Hematopoietic multipotent progenitor cell treated with erythropoietin and hydrocortisone succinate and interleukin-3 and kit ligand, for 4 days (in vitro differentiated cells): Measurements from ENCODE around the gene PORCN.
A peak's percentile ranks its signal among the peaks of the same experiment; 100 is the strongest.

ENCODE experiments used
- DNase-seq: peaks from one replicate; pipeline ENCODE4 v3.0.0-alpha.2; 2015

Gene PORCN

DNA sequence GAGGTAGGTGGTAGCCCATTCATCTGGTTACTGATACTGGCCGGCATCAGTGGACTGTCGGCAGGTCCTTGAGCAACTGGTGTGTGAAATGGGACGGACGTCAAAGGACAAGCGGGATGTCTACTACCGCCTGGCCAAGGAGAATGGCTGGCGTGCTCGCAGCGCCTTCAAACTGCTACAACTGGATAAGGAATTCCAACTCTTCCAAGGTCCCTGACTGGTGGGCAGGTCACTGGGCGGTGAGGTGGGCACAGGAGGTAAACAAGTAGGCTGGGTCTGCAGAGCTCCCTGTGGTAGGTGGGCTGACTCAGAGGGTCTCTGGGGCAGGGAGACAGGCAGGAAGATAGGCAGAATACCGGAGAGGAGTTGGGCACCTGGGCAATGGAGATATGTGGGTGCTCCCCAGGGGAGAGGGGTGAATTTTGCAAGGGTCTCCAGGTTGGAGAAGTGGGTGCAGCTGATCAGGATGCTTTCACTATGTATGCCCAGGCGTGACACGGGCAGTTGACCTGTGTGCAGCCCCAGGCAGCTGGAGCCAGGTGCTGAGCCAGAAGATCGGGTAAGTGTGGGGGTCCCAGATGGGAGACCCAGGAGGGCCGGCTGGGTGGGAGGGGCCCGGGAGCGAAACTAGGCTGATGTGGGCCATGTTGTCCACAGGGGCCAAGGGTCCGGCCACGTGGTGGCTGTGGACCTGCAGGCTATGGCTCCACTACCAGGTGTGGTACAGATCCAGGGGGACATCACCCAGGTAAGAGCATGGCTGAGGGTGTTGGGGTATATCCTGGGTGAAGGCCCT, 30.6 kb upstream of the PORCN start:
- no peak for DNase-seq

GRCh38 chrX:48478806-48479205, 30.0 kb upstream of the PORCN start:
- DNase-seq: no peak

- no peak for DNase-seq
These were observed 28.6 kb upstream of the PORCN start for GRCh38 chrX:48480142-48480541.

DNA sequence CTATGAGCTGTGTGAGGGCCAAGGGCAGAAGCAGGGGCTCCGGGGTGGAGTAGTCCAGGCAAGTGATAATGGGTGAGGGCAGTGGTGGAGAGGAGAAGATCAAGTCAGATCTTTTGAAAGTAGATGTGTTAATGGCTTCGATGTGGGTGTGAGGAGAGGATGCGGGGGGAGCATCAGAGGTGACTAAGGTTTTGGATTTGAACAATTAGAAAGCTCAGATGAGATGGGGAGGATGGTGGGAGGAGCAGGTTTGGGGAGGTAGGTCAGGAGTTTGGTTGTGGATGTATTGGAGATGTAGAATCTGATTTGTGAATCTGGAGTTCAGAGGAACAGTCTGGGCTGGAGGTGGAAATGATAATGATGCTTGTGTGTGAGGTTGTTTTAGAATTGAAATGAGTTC, 28.2 kb upstream of the PORCN start:
- no peak for DNase-seq

- DNase-seq: no peak
These were observed 26.3 kb upstream of the PORCN start for GRCh38 chrX:48482526-48482925.

DNA sequence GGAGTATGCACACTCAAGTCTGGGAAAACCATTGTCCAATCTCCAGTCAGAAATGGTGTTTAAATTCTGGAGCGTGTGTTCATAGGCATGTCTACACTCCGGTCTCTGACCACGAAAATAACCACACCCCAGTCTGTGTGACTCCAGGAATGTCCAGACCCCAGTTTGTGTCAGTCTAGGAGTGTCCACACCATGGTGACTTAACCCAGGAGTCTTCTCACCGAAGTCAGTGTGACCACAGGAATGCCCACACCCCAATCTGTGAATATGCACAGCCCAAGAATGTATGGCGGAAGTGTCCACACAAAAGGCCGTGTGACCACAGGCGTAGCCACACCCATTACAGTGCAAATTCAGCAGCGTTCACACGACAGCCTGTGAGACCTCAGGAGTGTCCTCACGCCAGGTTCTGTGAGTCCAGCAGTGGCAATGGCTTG, 21.4 kb upstream of the PORCN start:
- peak; percentile 52 for DNase-seq

GRCh38 chrX:48488034-48488433, 20.8 kb upstream of the PORCN start:
- DNase-seq: no peak

DNA sequence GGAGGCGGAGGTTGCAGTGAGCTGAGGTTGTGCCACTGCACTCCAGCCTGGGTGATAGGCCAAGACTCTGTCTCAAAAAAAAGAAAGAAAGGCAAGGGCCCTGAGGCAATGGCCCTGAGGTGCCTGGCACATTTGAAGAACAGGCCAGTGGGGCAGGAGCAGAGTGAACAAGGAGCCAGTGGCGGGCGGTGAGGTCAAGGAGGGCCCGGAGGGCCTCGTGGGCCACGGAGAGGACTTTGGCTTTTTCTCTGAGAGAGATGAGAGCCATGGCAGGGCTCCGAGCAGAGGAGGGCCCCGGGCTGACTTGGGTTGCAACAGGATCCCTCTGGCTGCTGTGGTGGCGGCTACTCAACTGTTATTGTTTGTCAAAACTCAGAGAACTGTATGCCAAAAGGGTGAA, 19.5 kb upstream of the PORCN start:
- no peak for DNase-seq

- DNase-seq: no peak
These were observed 18.9 kb upstream of the PORCN start for GRCh38 chrX:48489892-48490291.

- no peak for DNase-seq
These were observed 18.1 kb upstream of the PORCN start for GRCh38 chrX:48490661-48491060.

- no peak for DNase-seq
These were observed 17.0 kb upstream of the PORCN start for GRCh38 chrX:48491809-48492208.

- DNase-seq: peak; percentile 18
These were observed 16.4 kb upstream of the PORCN start for GRCh38 chrX:48492293-48492910.

DNA sequence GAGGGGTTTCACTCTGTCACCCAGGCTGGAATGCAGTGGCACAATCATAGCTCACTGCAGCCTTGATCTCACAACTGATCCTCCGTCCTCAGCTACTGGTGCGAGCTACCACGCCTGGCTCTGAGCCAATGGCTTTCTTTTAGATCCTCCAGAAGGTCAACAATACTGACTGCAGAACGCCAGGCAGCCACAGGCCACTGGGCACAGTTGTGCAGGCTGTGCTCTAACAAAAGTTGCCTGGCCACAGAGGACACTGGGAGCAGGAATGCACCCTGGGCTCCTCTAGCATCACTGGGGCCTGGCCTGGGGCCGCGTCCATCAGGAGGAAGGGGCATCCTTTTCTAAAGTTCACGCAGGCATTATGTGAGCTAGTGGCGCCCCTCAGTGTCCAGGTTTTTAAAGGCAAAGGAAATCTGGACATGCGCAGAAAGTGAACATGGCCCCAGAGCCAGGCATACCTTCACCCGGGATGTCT, 14.9 kb upstream of the PORCN start:
- DNase-seq: peak; percentile 57

- DNase-seq: no peak
These were observed 12.1 kb upstream of the PORCN start for GRCh38 chrX:48496660-48497059.

- no peak for DNase-seq
These were observed 10.9 kb upstream of the PORCN start for GRCh38 chrX:48497871-48498270.

DNA sequence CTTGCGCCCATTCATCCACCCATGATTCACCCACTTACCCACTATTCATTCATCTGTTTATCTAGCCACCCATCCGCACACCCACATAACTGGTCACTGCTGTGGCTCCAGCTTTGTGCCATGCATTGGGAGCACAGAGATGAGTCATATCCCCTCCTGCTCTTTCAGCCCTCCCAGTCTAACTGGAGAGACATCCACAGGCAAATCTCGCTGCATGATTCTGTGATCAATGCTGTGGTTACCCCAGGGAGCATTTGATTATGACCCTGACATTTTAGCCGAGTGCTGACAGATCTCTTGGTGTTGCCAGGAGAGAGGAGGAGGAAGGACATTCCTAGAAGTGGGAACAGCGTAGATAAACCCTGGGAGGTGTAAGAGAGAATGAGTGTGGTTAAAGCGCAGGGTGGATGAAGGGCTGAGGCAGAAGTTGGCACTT, 10.4 kb upstream of the PORCN start:
- peak; percentile 58 for DNase-seq

DNA sequence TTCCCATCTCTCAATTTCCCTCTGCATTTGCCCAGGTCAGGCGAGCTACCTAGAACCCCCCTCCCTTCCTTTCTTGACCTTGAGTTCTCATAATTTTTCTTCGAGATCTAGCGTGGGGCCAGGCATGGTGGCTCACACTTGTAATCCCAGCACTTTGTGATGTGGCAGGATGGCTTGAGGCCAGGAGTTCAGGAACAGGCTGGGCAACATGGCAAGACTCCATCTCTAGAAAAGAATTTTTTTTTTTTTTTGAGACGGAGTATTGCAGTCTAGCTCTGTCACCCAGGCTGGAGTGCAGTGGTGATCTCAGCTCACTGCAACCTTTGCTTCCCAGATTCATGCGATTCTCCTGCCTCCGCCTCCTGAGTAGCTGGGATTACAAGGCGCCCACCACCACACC, 4.5 kb upstream of the PORCN start:
- DNase-seq: no peak

GRCh38 chrX:48505481-48505880, 3.3 kb upstream of the PORCN start:
- DNase-seq: no peak

DNA sequence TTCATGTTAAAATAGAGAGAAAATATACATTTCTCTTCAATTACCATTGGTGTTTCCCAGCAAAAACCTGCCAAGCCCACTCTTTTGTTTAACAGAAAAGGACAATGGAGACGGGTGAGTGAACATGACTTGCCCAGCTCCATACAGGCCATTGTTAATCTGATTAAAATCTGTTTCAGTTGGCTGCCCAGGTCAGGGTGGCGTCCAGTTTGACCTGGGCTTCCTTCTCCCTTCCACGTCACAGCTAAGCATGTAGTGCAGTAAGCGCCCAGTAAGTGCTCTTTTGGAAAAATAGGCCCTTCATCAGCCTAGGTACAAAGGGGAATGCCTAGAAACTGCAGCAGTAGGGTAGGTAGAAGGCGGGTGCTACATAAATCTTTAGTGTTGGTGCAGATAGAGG, 1.5 kb upstream of the PORCN start:
- DNase-seq: no peak

DNA sequence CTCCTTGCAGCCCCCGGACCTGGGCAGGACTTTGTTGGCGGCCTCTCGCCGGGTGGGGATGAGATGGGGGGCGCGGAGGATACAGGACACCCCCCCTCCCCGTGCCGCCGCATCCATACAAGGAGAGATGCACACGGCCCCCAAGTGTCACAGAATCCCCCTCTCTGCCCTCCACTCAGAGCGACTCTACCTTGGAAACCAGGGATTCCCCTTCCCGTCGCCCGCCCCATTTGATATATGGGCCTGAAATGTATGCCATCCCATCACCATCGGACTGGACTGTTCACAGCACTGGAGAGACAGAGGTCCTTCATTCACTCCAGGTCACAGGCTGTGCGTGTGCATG, 426 bp downstream of the PORCN start:
- no peak for DNase-seq

- DNase-seq: no peak
These were observed 827 bp downstream of the PORCN start for GRCh38 chrX:48509619-48510018.

GRCh38 chrX:48511560-48511959, 2.8 kb downstream of the PORCN start:
- peak; percentile 25 for DNase-seq

DNA sequence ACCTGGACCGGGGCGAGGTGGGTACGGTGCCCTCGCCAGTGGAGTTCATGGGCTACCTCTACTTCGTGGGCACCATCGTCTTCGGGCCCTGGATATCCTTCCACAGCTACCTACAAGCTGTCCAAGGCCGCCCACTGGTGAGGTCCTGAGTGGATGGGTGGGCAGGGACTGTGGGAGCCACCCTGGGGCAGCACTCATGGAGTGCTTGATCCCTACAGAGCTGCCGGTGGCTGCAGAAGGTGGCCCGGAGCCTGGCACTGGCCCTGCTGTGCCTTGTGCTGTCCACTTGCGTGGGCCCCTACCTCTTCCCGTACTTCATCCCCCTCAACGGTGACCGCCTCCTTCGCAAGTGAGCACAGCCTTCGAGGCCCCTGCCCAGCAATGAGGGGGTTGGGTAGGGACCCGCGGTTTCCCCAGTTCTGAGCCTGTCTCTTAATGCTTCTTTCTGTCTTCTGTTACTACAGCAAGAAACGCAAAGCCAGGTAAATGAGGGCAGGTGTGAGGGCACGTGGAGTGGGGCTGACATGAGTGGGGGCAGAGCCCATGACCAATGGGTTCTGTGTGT, 3.7 kb downstream of the PORCN start:
- no peak for DNase-seq

GRCh38 chrX:48513670-48514069, 4.9 kb downstream of the PORCN start:
- DNase-seq: no peak
